NCI-H1930 (cell line): Measurements from ENCODE around the gene NOL4L.
A peak's percentile ranks its signal among the peaks of the same experiment; 100 is the strongest.

ENCODE experiments used
- DNase-seq, 2 experiments: peaks; one replicate each; lab custom pipeline; 2025; lab: John Stamatoyannopoulos, UW

NOL4L gene

DNA sequence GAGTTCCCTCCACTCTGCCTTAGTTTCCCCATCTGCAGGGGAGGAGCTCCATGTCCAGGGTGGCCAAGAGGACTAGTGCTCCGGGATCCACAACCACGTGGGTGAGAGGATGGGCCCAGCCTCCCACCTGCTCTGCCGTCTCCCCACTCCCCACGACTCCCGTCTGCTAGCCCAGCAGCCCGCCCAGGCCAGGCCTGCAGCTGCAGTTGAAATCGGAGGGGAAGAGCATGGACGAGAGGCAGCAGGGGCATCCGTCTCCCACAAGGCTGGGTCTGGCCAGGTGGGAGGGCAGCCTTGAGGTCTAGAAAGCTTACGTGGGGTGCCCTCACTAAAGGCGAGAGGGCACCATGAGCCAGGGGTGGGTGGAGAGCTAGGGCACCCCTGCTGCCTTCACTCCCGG is 8.6 kb downstream of the NOL4L start:
- DNase-seq: no peak

GRCh38 chr20:32575805-32576204 is 9.3 kb downstream of the NOL4L start:
- DNase-seq: no peak

DNA sequence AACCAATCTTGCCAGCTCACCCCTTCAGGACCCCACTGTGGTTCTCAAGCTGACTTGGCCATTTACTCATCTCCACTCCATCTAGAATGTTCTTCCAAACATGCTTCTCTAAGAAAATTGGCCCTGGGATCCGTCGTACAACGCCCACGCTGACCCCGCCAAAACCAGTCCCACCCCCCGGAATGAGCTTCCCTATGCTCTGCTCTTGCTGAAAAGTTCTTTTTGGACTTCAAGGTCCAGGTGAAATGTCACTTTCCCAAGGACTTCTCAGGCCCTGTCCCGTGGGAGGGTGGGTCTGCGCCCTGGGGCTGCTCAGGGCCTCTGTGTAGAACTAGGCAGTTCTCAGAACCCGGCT is 9.9 kb downstream of the NOL4L start:
- no peak for DNase-seq

- no peak for DNase-seq
Observed at GRCh38 chr20:32574296-32575226, 10.6 kb downstream of the NOL4L start.

DNA sequence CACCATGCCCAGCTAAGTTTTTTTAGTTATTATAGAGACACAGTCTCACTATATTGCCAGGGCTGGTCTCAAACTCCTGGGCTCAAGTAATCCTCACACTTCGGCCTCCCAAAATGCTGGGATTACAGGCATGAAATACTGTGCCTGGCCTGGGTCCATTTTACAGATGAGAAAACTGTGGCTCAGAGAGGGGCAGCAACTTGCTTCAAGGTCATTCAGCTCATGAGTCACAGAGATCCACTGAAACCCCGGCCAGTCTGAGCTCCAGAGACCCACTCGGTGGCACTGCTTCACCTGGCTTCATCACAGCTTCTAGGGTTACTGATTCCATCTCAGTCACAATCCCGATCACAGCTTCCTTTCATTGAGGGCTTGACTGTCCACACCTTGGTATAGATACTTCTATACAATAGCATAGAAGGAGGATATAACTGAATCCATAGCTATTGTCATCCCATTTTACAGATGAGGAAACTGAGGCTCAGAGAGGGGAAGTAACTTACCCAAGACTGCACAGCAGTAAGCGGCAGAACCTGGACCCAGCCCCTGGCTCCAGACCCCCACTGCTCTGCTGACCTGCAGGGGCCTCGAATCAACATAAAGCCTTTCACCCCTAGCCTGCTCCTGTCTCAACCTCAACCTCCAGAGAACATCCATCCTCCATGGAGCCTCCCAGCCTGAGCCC is 11.8 kb downstream of the NOL4L start:
- no peak for DNase-seq

DNA sequence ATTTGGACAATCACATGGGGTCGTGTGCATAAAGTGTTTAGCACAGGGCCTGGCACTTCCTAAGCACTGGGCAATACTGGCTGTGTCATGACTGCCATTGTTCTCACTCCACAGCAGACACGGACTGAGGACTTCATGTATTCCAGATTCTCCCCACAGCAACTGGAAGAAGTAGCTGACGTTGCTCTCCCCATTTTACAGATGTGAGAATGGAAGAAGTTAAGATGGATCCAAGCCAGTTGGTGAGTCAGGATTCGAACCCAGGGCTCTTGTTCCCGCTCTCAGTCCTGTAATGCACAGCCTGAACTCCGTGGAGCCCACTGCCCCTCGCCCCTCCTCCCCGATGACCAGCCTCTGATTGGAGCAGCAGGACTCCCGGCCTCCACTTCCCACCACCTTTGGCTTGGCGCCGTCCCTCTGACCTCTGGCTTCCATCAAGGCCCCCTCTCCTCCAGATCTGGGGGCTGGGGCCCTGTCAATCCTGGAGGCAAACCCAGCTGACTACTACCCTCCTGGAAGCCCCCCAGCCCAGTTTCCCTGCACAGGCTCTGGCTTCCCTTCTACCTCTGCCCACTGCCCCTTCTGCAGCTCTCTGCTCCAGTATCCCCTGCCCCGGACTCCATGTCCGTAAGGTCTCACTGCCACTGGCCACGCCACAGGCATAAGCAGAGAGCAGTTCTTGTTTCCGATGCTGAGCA is 12.7 kb downstream of the NOL4L start:
- no peak for DNase-seq

DNA sequence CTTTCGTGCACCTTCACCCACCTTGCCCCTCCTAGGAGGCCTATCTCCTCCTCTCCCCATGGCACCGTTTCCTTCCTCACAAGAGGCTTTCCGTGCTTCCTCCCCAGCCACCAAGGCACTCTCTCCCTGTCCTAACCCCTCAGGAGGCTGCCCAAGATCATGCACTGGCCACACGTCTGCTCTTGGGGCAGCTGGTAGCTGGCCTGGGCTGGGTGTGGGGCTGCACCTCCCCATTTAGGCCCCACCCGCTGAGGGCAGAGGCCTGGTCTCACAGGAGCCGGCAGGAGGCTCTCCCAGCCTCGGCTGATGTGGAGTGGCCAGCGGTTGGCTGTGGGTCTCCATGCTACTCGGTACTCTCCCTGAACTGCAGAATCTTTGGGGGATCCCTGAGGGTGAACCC is 13.6 kb downstream of the NOL4L start:
- no peak for DNase-seq

DNA sequence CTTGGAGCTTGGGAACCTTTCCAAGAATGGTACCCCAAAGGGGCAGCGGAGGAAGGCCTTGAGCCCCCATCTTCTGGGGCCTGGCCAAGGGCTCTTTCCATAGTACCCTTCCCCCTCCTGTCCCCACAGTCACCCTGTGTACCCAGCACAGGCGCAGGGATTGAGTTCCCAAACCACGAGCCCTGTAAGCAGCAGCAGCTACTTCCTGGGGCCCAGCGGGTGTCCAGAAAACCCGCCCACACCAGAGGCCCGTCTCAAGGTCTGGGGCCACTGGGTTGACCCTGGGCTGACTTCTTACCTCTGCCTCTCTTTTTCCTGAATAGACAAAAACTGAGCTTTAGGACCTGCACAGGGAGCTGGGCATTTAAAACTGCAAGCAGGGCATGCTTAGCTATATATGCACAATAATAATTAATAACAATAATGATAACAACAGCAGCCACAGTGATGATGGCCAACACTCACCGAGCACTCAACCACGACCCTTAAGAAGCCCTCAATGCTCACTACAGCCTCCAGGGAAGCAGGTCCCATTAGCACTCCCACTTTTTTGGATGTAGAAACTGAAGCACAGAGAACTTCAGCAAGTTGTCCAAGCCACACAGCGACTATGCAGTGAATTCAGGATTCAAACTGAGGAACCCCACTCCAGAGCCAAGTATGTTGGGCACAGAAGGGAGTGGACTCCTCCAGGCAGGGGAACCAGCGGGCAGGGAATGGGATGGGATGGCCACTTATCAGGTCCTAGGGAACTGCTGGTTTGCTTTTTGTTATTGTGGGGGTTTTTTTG is 14.5 kb downstream of the NOL4L start:
- DNase-seq: no peak

DNA sequence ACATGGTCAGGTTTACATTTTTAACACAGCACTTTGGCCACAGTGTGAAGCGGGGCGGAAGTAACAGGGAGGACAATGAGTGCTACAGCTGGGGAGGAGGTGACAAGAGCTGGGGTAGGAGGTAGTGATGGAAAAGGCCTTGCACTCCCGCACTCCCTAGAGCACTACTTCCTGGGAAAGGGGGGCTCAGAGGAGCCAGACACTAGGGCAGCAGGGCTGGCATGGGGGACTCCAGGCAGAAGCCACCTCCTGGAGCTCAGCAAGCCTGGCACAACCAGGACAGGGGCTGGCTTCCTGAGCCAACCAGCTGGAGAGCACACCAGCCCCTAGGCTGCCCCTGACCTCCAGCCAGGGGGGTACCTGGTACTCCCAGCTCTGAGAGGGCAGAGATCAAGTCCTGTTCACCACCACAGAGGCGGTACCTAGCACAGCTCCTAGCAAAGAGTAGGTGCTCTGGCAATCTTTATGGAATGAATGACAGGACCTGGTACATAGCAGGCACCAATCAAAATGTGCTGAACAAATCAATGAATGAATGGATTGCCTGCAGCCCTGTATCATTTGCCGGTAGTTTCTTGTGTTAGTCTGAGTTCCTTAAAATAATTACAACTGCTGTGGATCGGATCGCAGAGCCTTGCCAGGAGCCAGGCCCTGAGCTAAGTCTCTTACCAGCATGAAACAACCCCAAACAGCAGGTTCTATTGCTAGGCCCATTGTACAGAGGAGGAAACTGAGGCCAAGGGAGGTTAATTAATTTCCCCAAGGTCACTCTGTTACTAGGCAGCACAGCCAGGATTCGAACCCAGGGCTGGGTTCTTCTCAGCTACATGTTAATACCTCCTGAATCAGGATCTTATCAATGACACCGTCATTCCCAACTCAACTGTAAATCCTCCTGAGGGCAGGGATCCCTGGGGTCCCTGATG is 15.5 kb downstream of the NOL4L start:
- no peak for DNase-seq

DNA sequence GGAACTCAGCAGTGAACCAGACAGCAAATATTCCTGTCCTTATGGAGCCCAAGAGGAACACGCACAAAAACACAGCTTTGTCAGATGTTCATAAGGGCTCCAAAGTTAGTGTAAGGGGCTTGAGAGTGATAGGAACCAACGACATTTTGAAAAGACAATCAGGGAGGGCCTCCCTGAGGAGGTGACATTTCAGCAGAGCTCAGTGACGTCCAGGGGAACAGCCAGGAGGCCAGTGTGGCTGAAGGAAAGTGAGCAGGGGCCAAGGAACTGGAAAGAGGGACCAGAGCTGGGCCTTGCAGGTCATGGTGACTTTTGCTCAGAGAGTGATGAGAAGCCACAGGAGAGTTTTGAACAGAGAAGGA is 16.1 kb downstream of the NOL4L start:
- no peak for DNase-seq

GRCh38 chr20:32567384-32568178 is 17.6 kb downstream of the NOL4L start:
- DNase-seq: no peak

DNA sequence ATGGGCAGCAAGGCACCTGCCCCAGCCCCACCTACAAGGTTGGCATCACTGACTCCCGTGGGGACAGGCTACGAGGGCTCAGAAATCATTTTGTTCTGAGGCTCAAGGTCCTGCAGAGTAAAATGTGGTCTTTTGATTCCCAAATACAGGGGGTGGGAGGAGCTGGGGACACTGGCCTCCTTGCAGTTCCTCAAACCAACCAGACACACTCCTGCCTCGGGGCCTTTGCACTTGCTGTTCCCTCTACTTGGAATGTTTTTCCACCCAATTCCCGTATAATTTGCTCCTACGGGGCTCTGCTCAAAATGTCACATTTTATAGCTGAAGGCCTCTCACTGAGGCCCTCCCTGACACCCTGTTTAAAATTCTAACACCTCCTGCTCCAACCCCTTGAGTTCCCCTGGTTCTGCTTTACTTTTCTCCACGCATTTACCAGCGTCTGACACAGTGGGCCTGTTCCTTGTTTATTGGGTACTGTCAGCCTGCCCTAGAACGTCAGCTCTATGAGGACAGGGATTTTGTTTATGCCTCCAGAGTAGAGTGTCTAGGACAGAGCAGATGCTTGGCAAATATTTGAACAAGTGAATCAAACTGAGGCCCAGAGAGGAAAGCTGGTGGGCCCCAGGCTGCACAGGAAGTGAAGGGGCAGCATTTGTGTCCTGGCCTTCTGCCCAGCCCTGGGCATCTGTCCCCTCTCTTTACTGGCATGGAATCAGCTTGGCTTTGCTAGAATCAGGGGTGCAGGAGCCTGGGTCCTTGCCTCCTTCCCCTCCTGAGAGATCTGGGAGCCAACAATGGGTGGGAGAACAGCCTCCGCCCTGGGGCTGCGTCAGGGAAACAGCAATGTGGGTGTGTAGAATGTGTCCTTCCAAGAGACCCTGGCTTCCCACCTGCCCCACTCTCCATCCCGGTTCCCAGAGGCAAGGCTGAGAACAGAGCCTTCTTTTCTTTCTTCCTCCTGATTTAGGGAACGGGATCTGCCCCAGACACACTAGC is 18.5 kb downstream of the NOL4L start:
- DNase-seq: no peak

- no peak for DNase-seq
Observed at GRCh38 chr20:32565735-32566032, 19.4 kb downstream of the NOL4L start.

- no peak for DNase-seq
Observed at GRCh38 chr20:32564921-32565734, 20.0 kb downstream of the NOL4L start.

DNA sequence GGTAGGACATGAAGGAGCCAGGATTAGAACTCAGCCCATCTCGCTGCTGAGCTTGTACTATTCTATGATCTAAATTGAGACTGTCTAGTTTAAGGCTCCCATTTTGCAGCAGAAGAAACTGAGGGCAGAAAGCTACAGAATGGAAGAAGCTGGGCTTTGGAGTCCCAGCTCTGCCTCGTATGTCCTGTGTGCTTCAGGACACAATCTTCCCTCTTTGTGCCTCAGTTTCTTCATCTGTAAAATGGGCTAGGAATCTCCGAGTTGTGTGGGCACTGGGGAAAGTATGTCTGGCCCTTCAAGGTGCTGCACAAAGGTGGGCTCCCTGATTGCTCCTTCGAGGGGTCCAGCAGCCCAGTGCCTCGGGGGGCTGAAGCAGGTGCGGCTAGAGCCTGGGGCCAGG is 20.7 kb downstream of the NOL4L start:
- DNase-seq: no peak

DNA sequence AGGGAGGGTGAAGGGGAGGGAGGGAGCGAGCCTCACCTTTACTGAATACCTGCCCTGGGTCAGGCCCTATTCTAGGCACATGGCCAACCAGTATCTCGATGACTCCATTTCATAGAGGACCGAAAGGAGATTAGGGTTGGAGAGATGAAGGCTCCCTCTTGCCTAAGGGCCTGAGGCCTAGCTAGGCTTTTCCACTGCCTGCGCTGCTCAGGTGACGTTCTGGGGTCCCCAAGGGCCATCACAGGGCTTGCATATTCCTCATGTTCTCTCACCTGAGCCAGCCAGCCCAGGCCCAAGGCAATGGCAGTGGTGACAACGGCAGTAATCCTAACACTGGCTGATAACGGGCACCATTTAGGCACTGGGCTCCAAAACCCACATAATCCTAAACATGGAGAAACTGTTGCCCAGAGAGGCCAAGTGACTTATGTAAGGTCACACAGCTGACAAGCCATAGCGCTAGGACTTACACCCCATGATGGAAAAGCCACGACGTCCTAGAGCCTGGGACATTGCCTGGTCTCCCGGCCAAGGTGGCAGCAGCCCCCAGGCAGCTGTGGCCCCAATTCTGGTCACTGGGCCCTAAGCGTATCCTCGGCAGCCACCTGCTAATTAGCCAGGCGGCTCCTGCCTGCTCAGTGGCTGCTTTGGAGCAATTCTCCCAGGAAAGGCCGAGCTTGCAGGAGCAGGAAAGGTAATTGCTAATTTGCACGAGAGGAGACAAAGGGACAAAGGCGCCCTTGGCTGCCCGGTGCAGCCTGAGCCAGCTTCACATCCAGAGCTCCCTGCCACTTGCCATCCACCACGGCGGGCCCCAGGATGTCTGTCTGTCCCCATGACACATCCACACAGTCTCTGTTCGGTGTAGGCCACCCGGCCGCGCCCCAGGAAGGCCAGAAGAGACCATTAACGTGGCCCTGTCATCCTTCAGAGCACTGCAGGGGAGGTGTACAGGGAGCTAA is 21.5 kb downstream of the NOL4L start:
- peak; percentile 45 to 46 for DNase-seq

GRCh38 chr20:32562495-32562911 is 22.6 kb downstream of the NOL4L start:
- DNase-seq: no peak
